Hepatocyte (in vitro differentiated cells): ENCODE data around the gene KCNQ2.

Source experiments
- CTCF ChIP-seq: fragments of 200-600 bp; sonication (generic); IDR thresholded peaks from 2 replicates; pipeline ENCODE4 v1.5.1; 2016; ENCODE audit warnings: antibody characterized with exemption, mild to moderate bottlenecking; ENCODE audit not compliant: poor library complexity
- EZH2 ChIP-seq: fragments of 200-600 bp; sonication (generic); IDR thresholded peaks from 2 replicates; pipeline ENCODE4 v1.6.1; 2016; ENCODE audit warnings: antibody characterized with exemption, mild to moderate bottlenecking, borderline replicate concordance

GRCh38 chr20:63463400-63464288, 8.8 kb downstream of the KCNQ2 start:
- TF ChIP-seq CTCF (no peak), EZH2 (no peak)
